Measurements from ENCODE around the gene SHANK3.

The SHANK3 gene

GRCh38 chr22:50699001-50699755 is 26.6 kb downstream of the SHANK3 start:
- no peak for DNase-seq (ENCODE audit: low read depth in 3 of 3)

GRCh38 chr22:50699756-50700386 is 27.2 kb downstream of the SHANK3 start:
- no peak for DNase-seq (ENCODE audit: low read depth in 3 of 3)

GRCh38 chr22:50700387-50701075 is 27.9 kb downstream of the SHANK3 start:
- DNase-seq (ENCODE audit: low read depth in 3 of 3): no peak

- DNase-seq (ENCODE audit: low read depth in 3 of 3): no peak
Measured at GRCh38 chr22:50701076-50701419, 28.4 kb downstream of the SHANK3 start.

- DNase-seq (ENCODE audit: low read depth in 3 of 3): no peak
Measured at GRCh38 chr22:50701428-50702154, 29.0 kb downstream of the SHANK3 start.

GRCh38 chr22:50702261-50702671 is 29.6 kb downstream of the SHANK3 start:
- DNase-seq (ENCODE audit: low read depth in 3 of 3): no peak

GRCh38 chr22:50702821-50703725 is 30.4 kb downstream of the SHANK3 start:
- DNase-seq (ENCODE audit: low read depth in 3 of 3): no peak

- no peak for DNase-seq (ENCODE audit: low read depth in 3 of 3)
Measured at GRCh38 chr22:50703726-50704509, 31.3 kb downstream of the SHANK3 start.

- no peak for DNase-seq (ENCODE audit: low read depth in 3 of 3)
Measured at GRCh38 chr22:50704510-50705218, 32.0 kb downstream of the SHANK3 start.

GRCh38 chr22:50705219-50705691 is 32.6 kb downstream of the SHANK3 start:
- no peak for DNase-seq (ENCODE audit: low read depth in 3 of 3)

GRCh38 chr22:50705851-50706351 is 33.3 kb downstream of the SHANK3 start:
- DNase-seq (ENCODE audit: low read depth in 3 of 3): no peak

GRCh38 chr22:50706481-50707125 is 34.0 kb downstream of the SHANK3 start:
- no peak for DNase-seq (ENCODE audit: low read depth in 3 of 3)

- no peak for DNase-seq (ENCODE audit: low read depth in 3 of 3)
Measured at GRCh38 chr22:50708474-50708873, 35.9 kb downstream of the SHANK3 start.

- no peak for DNase-seq (ENCODE audit: low read depth in 3 of 3)
Measured at GRCh38 chr22:50708996-50709395, 36.4 kb downstream of the SHANK3 start.

- DNase-seq (ENCODE audit: low read depth in 3 of 3): no peak
Measured at GRCh38 chr22:50710221-50710620, 37.6 kb downstream of the SHANK3 start.

GRCh38 chr22:50710886-50711285 is 38.3 kb downstream of the SHANK3 start:
- no peak for DNase-seq (ENCODE audit: low read depth in 3 of 3)

- no peak for DNase-seq (ENCODE audit: low read depth in 3 of 3)
Measured at GRCh38 chr22:50711446-50712340, 39.1 kb downstream of the SHANK3 start.

Measured in stimulated activated CD4-positive, alpha-beta T cell treated with anti-CD3 and anti-CD28 coated beads, TNF-alpha, amount 100 ng/mL, for 48 hours (primary cell).